ENCODE results near the gene OFD1. TPM values are rescaled to one million over a fixed set of nuclear protein-coding genes. Genes with fewer than 3 reads are reported as not detected.

The OFD1 gene
- total RNA-seq, 6 experiments from 2014 or later, result 6.5 to 12.4 (median 10.5) TPM

DNA sequence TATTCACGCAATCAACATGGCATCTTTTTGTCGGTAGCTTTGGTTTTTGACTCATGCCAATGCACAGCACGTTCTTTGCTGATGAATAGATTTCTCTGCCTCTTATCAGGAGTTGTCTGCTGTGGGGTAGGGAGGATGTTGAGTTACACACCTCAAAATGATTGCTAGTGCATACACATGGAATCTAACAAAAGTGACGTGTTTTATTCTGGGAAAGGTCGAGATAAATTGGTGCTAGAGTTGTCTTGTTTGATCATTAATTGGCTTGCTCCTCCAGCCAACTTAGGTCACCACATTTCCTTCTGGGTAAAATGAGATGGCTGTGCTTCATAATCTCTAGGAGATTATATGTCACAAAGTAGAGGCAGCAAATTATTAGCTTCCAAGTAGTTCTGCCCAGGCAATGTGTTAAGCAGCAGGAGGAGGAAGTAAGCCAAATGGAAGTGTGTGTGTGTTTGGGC, 41.7 kb upstream of the OFD1 start:
- H3K9me3 ChIP-seq, result no peaks in the 10 kb centered on the region
- H3K27me3 ChIP-seq, result peaks cover 0 to 3% of the 10 kb centered on the region in 2 donors
- intact Hi-C loops (cut with DNase I), result no loop called here
- H3K27ac ChIP-seq, result no peak overlapping the region
- no peak for DNase-seq
- 51% methylated on average over 5 of the region's 5 CpGs for WGBS (ENCODE audit: insufficient coverage, low coverage, low lambda C conversion rate, missing lambda C conversion rate)
- ATAC-seq, result no peak
- no peak overlapping the region for H3K4me3 ChIP-seq
- TF ChIP-seq POLR2A (IDR thresholded peaks at IDR 0.05), result no peak
- TF ChIP-seq, protein P1, sequence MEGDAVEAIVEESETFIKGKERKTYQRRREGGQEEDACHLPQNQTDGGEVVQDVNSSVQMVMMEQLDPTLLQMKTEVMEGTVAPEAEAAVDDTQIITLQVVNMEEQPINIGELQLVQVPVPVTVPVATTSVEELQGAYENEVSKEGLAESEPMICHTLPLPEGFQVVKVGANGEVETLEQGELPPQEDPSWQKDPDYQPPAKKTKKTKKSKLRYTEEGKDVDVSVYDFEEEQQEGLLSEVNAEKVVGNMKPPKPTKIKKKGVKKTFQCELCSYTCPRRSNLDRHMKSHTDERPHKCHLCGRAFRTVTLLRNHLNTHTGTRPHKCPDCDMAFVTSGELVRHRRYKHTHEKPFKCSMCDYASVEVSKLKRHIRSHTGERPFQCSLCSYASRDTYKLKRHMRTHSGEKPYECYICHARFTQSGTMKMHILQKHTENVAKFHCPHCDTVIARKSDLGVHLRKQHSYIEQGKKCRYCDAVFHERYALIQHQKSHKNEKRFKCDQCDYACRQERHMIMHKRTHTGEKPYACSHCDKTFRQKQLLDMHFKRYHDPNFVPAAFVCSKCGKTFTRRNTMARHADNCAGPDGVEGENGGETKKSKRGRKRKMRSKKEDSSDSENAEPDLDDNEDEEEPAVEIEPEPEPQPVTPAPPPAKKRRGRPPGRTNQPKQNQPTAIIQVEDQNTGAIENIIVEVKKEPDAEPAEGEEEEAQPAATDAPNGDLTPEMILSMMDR (IDR thresholded peaks at IDR 0.05), result no peak
- no peaks in the 10 kb centered on the region for H3K36me3 ChIP-seq
- peaks cover 0 to 11% (median 0%) of the 10 kb centered on the region in 4 donors for H3K4me1 ChIP-seq

- ATAC-seq, result no peak
- Histone ChIP-seq H3K27me3 (peaks cover 0 to 3% of the 10 kb centered on the region in 2 donors), H3K9me3 (no peaks in the 10 kb centered on the region), H3K36me3 (no peaks in the 10 kb centered on the region), H3K4me1 (peaks cover 0 to 11% (median 0%) of the 10 kb centered on the region in 4 donors), H3K4me3 (no peak overlapping the region), H3K27ac (no peak overlapping the region)
- no peak for TF ChIP-seq POLR2A (IDR thresholded peaks at IDR 0.05)
- TF ChIP-seq, protein P1 (IDR thresholded peaks at IDR 0.05), result no peak
- WGBS (ENCODE audit: insufficient coverage, low coverage, low lambda C conversion rate, missing lambda C conversion rate), result 15% methylated on average over 3 of the region's 7 CpGs
- no peak for DNase-seq
- intact Hi-C loops (cut with DNase I), result no loop called here
Measured at GRCh38 chrX:13693341-13693961, 41.1 kb upstream of the OFD1 start.

DNA sequence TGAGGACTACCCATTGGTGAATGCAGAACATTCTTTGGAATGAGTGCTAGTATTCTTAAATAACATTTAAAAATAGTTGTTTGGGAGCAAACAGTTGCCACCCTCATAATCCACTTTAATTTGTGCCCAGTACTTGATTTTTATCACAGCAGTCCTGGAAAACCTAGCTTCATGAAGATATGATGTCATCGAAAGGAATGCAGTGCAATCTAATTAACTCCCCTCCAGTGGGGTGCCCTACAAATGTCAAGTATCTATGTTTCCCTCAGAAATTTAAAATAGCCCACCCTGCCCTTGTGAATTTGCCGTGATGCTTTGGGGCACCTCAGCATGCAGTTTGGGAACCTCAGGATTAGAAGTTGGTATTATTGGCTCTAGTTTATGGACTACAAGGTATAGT, 40.2 kb upstream of the OFD1 start:
- ATAC-seq (no peak), DNase-seq (no peak)
- H3K27ac ChIP-seq, result no peak overlapping the region
- no peak overlapping the region for H3K4me3 ChIP-seq
- H3K36me3 ChIP-seq, result no peaks in the 10 kb centered on the region
- TF ChIP-seq, protein P1 (IDR thresholded peaks at IDR 0.05), result no peak
- no peak for TF ChIP-seq POLR2A (IDR thresholded peaks at IDR 0.05)
- H3K9me3 ChIP-seq, result no peaks in the 10 kb centered on the region
- H3K27me3 ChIP-seq, result peaks cover 0 to 3% of the 10 kb centered on the region in 2 donors
- 59% methylated on average over 2 of the region's 2 CpGs for WGBS (ENCODE audit: insufficient coverage, low coverage, low lambda C conversion rate, missing lambda C conversion rate)
- H3K4me1 ChIP-seq, result peaks cover 0 to 11% (median 0%) of the 10 kb centered on the region in 4 donors
- intact Hi-C loops (cut with DNase I), result no loop called here

DNA sequence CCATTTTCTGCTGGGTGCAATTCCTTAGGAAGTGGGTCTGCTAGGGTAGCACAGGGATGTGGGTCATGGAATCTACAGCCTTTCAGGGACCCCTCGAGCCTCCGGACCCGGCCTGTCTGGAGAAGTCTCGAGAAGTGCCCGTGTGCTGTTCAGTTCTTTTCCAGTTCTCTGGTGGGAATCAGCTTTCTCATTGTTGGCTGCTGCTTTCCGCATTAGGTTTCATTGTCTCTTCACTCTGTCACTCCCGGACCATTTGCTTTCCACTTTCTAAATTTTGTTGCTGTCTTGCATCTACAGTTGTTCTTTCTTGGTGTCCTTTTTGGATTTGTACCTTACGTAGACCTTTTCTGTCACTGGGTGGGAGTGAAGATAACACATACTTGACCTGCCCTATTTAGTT, 39.6 kb upstream of the OFD1 start:
- Histone ChIP-seq H3K36me3 (no peaks in the 10 kb centered on the region), H3K4me3 (no peak overlapping the region), H3K9me3 (no peaks in the 10 kb centered on the region), H3K27me3 (peaks cover 0 to 3% of the 10 kb centered on the region in 2 donors), H3K4me1 (peaks cover 0 to 11% (median 0%) of the 10 kb centered on the region in 4 donors), H3K27ac (no peak overlapping the region)
- ATAC-seq (no peak), DNase-seq (no peak)
- intact Hi-C loops (cut with DNase I), result no loop called here
- WGBS (ENCODE audit: insufficient coverage, low coverage, low lambda C conversion rate, missing lambda C conversion rate), result 61% methylated on average over 6 of the region's 8 CpGs
- TF ChIP-seq POLR2A (IDR thresholded peaks at IDR 0.05), result no peak
- TF ChIP-seq, protein P1 (IDR thresholded peaks at IDR 0.05), result no peak

Data from right lobe of liver (tissue), 6 donors.